SK-N-SH (cell line): ENCODE data around the gene NFKB1. TPM values are rescaled to one million over a fixed set of nuclear protein-coding genes. Genes with fewer than 3 reads are reported as not detected.

ENCODE experiments used
- CTCF ChIA-PET: fragments of 300-600, 350-600 bp; formaldehyde crosslinking; extraction: SDS; loops from one replicate; lab custom pipeline; 2021; lab: Yijun Ruan, JAX
- POLR2A ChIA-PET: fragments of 350-600 bp; sonication (Branson Sonifier 250); formaldehyde crosslinking; extraction: SDS; loops from one replicate; lab custom pipeline; 2020; ENCODE audit warnings: antibody characterized with exemption, inconsistent platforms; lab: Yijun Ruan, JAX
- DNase-seq: peaks from one replicate; pipeline ENCODE4 v3.0.0; 2012
- H2AFZ ChIP-seq: fragments of 200-600 bp; sonication (generic); 2 replicates; pipeline ENCODE4 v1.8.1; 2016; ENCODE audit warnings: antibody characterized with exemption, mild to moderate bottlenecking, low read depth
- H3F3A ChIP-seq: fragments of 200-600 bp; sonication (generic); replicated peaks from 2 replicates; pipeline ENCODE3; 2016; ENCODE audit warnings: antibody characterized with exemption, mild to moderate bottlenecking; ENCODE audit not compliant: insufficient read depth
- H3K27ac ChIP-seq, 2 experiments: fragments of 200-500 bp in 1 of 2; fragments of 200-600 bp in 1 of 2; sonication (Bioruptor generic) in 1 of 2; sonication (generic), shearing (Covaris generic) in 1 of 2; 2 replicates each; pipeline versions ENCODE4 v1.5.1 to v1.6.1; 2014 to 2016; ENCODE audit warnings: low read depth in 2 of 2, inconsistent platforms in 1 of 2, low read length in 1 of 2, mild to moderate bottlenecking in 1 of 2, mixed read lengths in 1 of 2
- H3K27me3 ChIP-seq: fragments of 200-600 bp; sonication (generic), shearing (Covaris generic); 2 replicates; pipeline ENCODE4 v1.6.1; 2016; ENCODE audit warnings: mixed run types; ENCODE audit not compliant: insufficient read depth
- H3K36me3 ChIP-seq, 2 experiments: fragments of 200-500 bp in 1 of 2; fragments of 200-600 bp in 1 of 2; sonication (Bioruptor generic) in 1 of 2; sonication (generic) in 1 of 2; replicated peaks in 1 of 2; 2 replicates each; pipeline versions ENCODE3 to v1.5.1; 2014 to 2016; ENCODE audit warnings: low read length in 1 of 2, mild to moderate bottlenecking in 1 of 2; ENCODE audit not compliant: insufficient read depth in 2 of 2, control insufficient read depth in 1 of 2
- H3K4me1 ChIP-seq, 2 experiments: fragments of 200-500 bp in 1 of 2; fragments of 200-600 bp in 1 of 2; sonication (Bioruptor generic) in 1 of 2; sonication (generic), shearing (Covaris generic) in 1 of 2; 2 replicates each; pipeline versions ENCODE4 v1.5.1 to v1.6.1; 2014 to 2016; ENCODE audit warnings: low read depth in 1 of 2, low read length in 1 of 2, mixed run types in 1 of 2; ENCODE audit not compliant: insufficient read depth in 2 of 2, control insufficient read depth in 1 of 2
- H3K4me2 ChIP-seq: fragments of 200-600 bp; sonication (generic), shearing (Covaris generic); 2 replicates; pipeline ENCODE4 v1.6.1; 2017; ENCODE audit warnings: mixed run types
- H3K4me3 ChIP-seq, 2 experiments: fragments of 200-500 bp in 1 of 2; fragments of 200-600 bp in 1 of 2; sonication (Bioruptor generic) in 1 of 2; sonication (generic), shearing (Covaris generic) in 1 of 2; 2 replicates each; pipeline versions ENCODE4 v1.5.1 to v1.8.1; 2014 to 2016; ENCODE audit warnings: low read depth in 2 of 2, inconsistent platforms in 1 of 2, low read length in 1 of 2, mild to moderate bottlenecking in 1 of 2, mixed read lengths in 1 of 2, moderate library complexity in 1 of 2
- H3K79me2 ChIP-seq: fragments of 200-600 bp; sonication (generic); 2 replicates; pipeline ENCODE4 v1.8.1; 2017; ENCODE audit warnings: mild to moderate bottlenecking; ENCODE audit not compliant: insufficient read depth
- H3K9ac ChIP-seq: fragments of 200-600 bp; sonication (generic); 2 replicates; pipeline ENCODE4 v1.6.1; 2017; ENCODE audit warnings: mixed run types
- H3K9me2 ChIP-seq: fragments of 200-600 bp; sonication (generic); 2 replicates; pipeline ENCODE4 v1.6.1; 2017; ENCODE audit warnings: mixed run types
- H3K9me3 ChIP-seq: fragments of 200-600 bp; sonication (generic); 2 replicates; pipeline ENCODE4 v1.6.1; 2017; ENCODE audit warnings: mixed run types, mild to moderate bottlenecking, moderate library complexity
- H4K20me1 ChIP-seq: fragments of 200-600 bp; sonication (generic); 2 replicates; pipeline ENCODE4 v1.6.1; 2017; ENCODE audit warnings: mild to moderate bottlenecking, mixed run types; ENCODE audit not compliant: insufficient read depth
- CTCF ChIP-seq: fragments of 200-600 bp; sonication (generic); IDR thresholded peaks from 2 replicates; pipeline ENCODE4 v1.6.1; 2017; ENCODE audit warnings: antibody characterized with exemption, mild to moderate bottlenecking, moderate library complexity
- ELF1 ChIP-seq: IDR thresholded peaks from 2 replicates; pipeline ENCODE4 v1.4.0; 2012
- EP300 ChIP-seq, 2 experiments: IDR thresholded peaks; 2 replicates each; pipeline versions ENCODE4 v1.4.0 to v1.6.1; 2012; ENCODE audit warnings: borderline replicate concordance in 1 of 2, low read depth in 1 of 2, low read length in 1 of 2
- EZH2phosphoT487 ChIP-seq: fragments of 200-600 bp; sonication (generic); IDR thresholded peaks from 2 replicates; pipeline ENCODE4 v1.6.1; 2017; ENCODE audit warnings: low read depth, mixed run types, mild to moderate bottlenecking, antibody characterized with exemption, moderate library complexity, borderline replicate concordance
- FOSL2 ChIP-seq: IDR thresholded peaks from 2 replicates; pipeline ENCODE4 v1.4.0; 2012; ENCODE audit warnings: low read depth, mild to moderate bottlenecking, moderate library complexity, borderline replicate concordance
- FOXJ3 ChIP-seq: sonication (generic); formaldehyde crosslinking; IDR thresholded peaks from 2 replicates; pipeline ENCODE4 v1.5.1; 2020; ENCODE audit warnings: mild to moderate bottlenecking, missing genetic modification reagents
- FOXM1 ChIP-seq: IDR thresholded peaks from 2 replicates; pipeline ENCODE4 v1.4.0; 2012; ENCODE audit warnings: low read depth, mild to moderate bottlenecking
- GABPA ChIP-seq: IDR thresholded peaks from 2 replicates; pipeline ENCODE4 v1.4.0; 2012; ENCODE audit warnings: low read depth, mild to moderate bottlenecking
- GATA2 ChIP-seq: sonication (generic); formaldehyde crosslinking; IDR thresholded peaks from 2 replicates; pipeline ENCODE4 v1.5.0; 2020; ENCODE audit warnings: mild to moderate bottlenecking, missing genetic modification reagents
- JUND ChIP-seq: IDR thresholded peaks from 2 replicates; pipeline ENCODE4 v1.4.0; 2012
- MEF2A ChIP-seq: IDR thresholded peaks from 2 replicates; pipeline ENCODE4 v1.4.0; 2012; ENCODE audit warnings: low read depth, borderline replicate concordance
- MXI1 ChIP-seq: IDR thresholded peaks from 2 replicates; pipeline ENCODE4 v1.6.1; 2012; ENCODE audit warnings: mild to moderate bottlenecking, low read depth, low read length, improper control_type of control experiment
- NFIC ChIP-seq: IDR thresholded peaks from 2 replicates; pipeline ENCODE4 v1.4.0; 2012; ENCODE audit warnings: borderline replicate concordance
- NRF1 ChIP-seq: IDR thresholded peaks from 2 replicates; pipeline ENCODE4 v1.6.1; 2012; ENCODE audit warnings: low read depth, mild to moderate bottlenecking, low read length
- POLR2AphosphoS5 ChIP-seq: IDR thresholded peaks from 2 replicates; pipeline ENCODE4 v1.6.1; 2012; ENCODE audit warnings: low read depth, low read length
- RCOR1 ChIP-seq: fragments of 150-350 bp; IDR thresholded peaks from 2 replicates; pipeline ENCODE4 v1.6.1; 2017; ENCODE audit warnings: antibody characterized with exemption, low read length
- RXRA ChIP-seq: IDR thresholded peaks from 2 replicates; pipeline ENCODE4 v1.4.0; 2012; ENCODE audit warnings: low read depth, mild to moderate bottlenecking, borderline replicate concordance
- TCF12 ChIP-seq: IDR thresholded peaks from 2 replicates; pipeline ENCODE4 v1.4.0; 2012
- TEAD4 ChIP-seq: IDR thresholded peaks from 2 replicates; pipeline ENCODE4 v1.4.0; 2012; ENCODE audit warnings: mild to moderate bottlenecking, borderline replicate concordance; ENCODE audit not compliant: insufficient read depth
- USF1 ChIP-seq: IDR thresholded peaks from 2 replicates; pipeline ENCODE4 v1.4.0; 2012; ENCODE audit warnings: low read depth, borderline replicate concordance
- YY1 ChIP-seq: IDR thresholded peaks from 2 replicates; pipeline ENCODE4 v1.4.0; 2012; ENCODE audit warnings: low read depth, mild to moderate bottlenecking
- ZBTB33 ChIP-seq: IDR thresholded peaks from 2 replicates; pipeline ENCODE4 v1.4.0; 2012; ENCODE audit warnings: low read depth, borderline replicate concordance
- WGBS: methylation state at CpG from one replicate; pipeline ENCODE4 v1.1.6; 2017; ENCODE audit warnings: low lambda C conversion rate; 5-methylcytosine and 5-hydroxymethylcytosine counted together
- polyA plus RNA-seq, 3 experiments: library from polyadenylated mRNA; depleted of rRNA; stranded (reverse); fragments of >200 nt; gene quantifications; 2 replicates each; pipeline ENCODE4 v1.2.3, GENCODE V29; 2012
- TF ChIP-seq, protein P1 (sequence below): IDR thresholded peaks from 2 replicates; pipeline ENCODE4 v1.4.0; 2012; ENCODE audit warnings: low read depth

NFKB1 gene
- polyA plus RNA-seq, 1 of the 3 experiments (the other 2 are of a cell fraction) = 14.1 TPM

DNA sequence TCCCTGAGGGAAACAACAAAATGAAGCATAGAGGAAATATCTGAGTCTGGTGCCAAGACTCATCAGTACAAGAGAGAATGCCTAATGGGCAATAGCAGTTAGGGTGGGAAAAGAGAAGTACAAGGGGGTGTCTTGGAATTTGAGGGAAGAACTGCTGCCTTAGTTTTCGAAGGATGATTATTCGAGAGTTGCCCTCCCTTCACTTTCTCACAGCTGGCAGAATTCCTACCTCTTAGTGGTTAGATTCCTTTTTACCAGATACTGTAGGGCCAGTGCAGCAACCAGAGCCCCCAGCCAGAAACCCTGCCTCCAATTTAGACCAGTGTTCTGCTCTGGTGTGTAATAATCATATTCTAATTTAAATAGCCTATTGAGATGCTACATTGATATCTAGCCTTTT is 56.5 kb downstream of the NFKB1 start:
- 97% methylated on average over 2 of the region's 2 CpGs for WGBS
- Histone ChIP-seq H3K9me3 (no peaks in the 10 kb centered on the region), H3K4me2 (no peak overlapping the region), H3K79me2 (no peaks in the 10 kb centered on the region), H3K36me3 (no peaks in the 10 kb centered on the region), H3K9me2 (no peaks in the 10 kb centered on the region), H3F3A (no peaks in the 10 kb centered on the region), H3K27me3 (no peaks in the 10 kb centered on the region), H2AFZ (no peak overlapping the region), H3K27ac (no peak overlapping the region), H3K9ac (no peak overlapping the region)
- no peak for DNase-seq
- TF ChIP-seq JUND (no peak), MEF2A (no peak), EZH2phosphoT487 (no peak), TCF12 (no peak), ELF1 (no peak), FOSL2 (no peak), YY1 (no peak), USF1 (no peak), RXRA (no peak), CTCF (no peak), NFIC (no peak), MXI1 (no peak), FOXJ3 (no peak), RCOR1 (no peak), ZBTB33 (no peak)
- TF ChIP-seq, all 33 proteins: peak for 0
- H3K4me1 ChIP-seq = peaks cover 0 to 17% of the 10 kb centered on the region in 2 experiments; a peak in 3 of 4 replicates
- no peak overlapping the region for H3K4me3 ChIP-seq
- CTCF ChIA-PET = no interaction called here
- POLR2A ChIA-PET = no interaction called here
- H4K20me1 ChIP-seq = no peaks in the 10 kb centered on the region

GRCh38 chr4:102560115-102560514 is 59.0 kb downstream of the NFKB1 start:
- H4K20me1 ChIP-seq = no peaks in the 10 kb centered on the region
- no peak for DNase-seq
- ChIA-PET POLR2A (no interaction called here), CTCF (no interaction called here)
- H3K79me2 ChIP-seq = no peaks in the 10 kb centered on the region
- H3K9me2 ChIP-seq = no peaks in the 10 kb centered on the region
- H3K4me3 ChIP-seq = no peak overlapping the region
- no peaks in the 10 kb centered on the region for H3K27me3 ChIP-seq
- H3K4me1 ChIP-seq = peaks cover 0 to 12% of the 10 kb centered on the region in 2 experiments; a peak in 1 of 4 replicates
- WGBS = 94% methylated on average over 5 of the region's 5 CpGs
- no peak overlapping the region for H2AFZ ChIP-seq
- peaks cover 4% of the 10 kb centered on the region for H3F3A ChIP-seq
- H3K9me3 ChIP-seq = no peaks in the 10 kb centered on the region
- no peak overlapping the region for H3K27ac ChIP-seq
- no peak overlapping the region for H3K9ac ChIP-seq
- H3K36me3 ChIP-seq = peaks cover 0 to 2% of the 10 kb centered on the region in 2 experiments
- no peak overlapping the region for H3K4me2 ChIP-seq
- TF ChIP-seq EZH2phosphoT487 (no peak), EP300 (IDR thresholded peaks at IDR 0.05; ENCODE audit: borderline replicate concordance in 1 of 2, low read depth in 1 of 2, low read length in 1 of 2) (no peak), GATA2 (CRISPR knock-in tag) (no peak), TEAD4 (no peak), GABPA (no peak), POLR2AphosphoS5 (no peak), ELF1 (no peak), RXRA (no peak), TCF12 (no peak), NRF1 (no peak), RCOR1 (no peak), NFIC (no peak), ZBTB33 (no peak), FOXM1 (no peak), JUND (no peak)
- TF ChIP-seq, protein P1, sequence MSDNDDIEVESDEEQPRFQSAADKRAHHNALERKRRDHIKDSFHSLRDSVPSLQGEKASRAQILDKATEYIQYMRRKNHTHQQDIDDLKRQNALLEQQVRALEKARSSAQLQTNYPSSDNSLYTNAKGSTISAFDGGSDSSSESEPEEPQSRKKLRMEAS = no peak
